Measurements from ENCODE around the gene GMDS. TPM values are rescaled to one million over a fixed set of nuclear protein-coding genes. Genes with fewer than 3 reads are reported as not detected.

The GMDS gene
- total and polyA plus RNA-seq, 2 of the 13 experiments (the other 11 are each of a cell fraction or from before 2014, with no cell fraction given), result 64.4 to 112 TPM

DNA sequence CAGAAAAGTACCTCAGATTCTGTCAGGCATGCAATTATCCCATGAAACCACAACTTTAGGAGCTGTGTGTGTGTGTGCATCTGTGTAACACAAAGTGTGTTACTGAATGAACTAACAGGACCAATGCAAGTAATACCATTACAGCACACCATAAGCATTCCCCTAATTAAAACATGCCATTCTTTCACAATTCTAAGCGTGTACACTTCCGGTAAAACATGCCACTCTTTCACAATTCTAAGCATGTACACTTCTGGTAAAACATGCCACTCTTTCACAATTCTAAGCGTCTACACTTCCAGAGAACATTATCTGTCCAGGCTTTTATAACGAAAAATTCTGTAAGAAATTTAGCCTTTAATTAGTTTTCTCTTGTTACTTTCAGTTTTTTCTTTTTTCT, 238.2 kb downstream of the GMDS start:
- TF ChIP-seq FOXK2 (IDR thresholded peaks at IDR 0.05), result no peak
- TF ChIP-seq, protein P1, sequence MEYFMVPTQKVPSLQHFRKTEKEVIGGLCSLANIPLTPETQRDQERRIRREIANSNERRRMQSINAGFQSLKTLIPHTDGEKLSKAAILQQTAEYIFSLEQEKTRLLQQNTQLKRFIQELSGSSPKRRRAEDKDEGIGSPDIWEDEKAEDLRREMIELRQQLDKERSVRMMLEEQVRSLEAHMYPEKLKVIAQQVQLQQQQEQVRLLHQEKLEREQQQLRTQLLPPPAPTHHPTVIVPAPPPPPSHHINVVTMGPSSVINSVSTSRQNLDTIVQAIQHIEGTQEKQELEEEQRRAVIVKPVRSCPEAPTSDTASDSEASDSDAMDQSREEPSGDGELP (IDR thresholded peaks at IDR 0.05; ENCODE audit: borderline replicate concordance, low read depth), result no peak
- TF ChIP-seq MATR3 (CRISPR knock-in tag; IDR thresholded peaks at IDR 0.05), result no peak
- TF ChIP-seq ZNF263 (CRISPR knock-in tag; IDR thresholded peaks at IDR 0.05), result no peak
- TF ChIP-seq ZNF317 (CRISPR knock-in tag; IDR thresholded peaks at IDR 0.05), result no peak
- TF ChIP-seq MEIS1 (CRISPR knock-in tag; IDR thresholded peaks at IDR 0.05; ENCODE audit: borderline replicate concordance), result no peak
- no peak for TF ChIP-seq ZNF777 (CRISPR knock-in tag; IDR thresholded peaks at IDR 0.05)
- no peak for TF ChIP-seq ZBTB7A (CRISPR knock-in tag; IDR thresholded peaks at IDR 0.05)
- TF ChIP-seq HNRNPK (IDR thresholded peaks at IDR 0.05; ENCODE audit: low read depth, low read length, poor library complexity, severe bottlenecking), result no peak
- TF ChIP-seq, protein P2, sequence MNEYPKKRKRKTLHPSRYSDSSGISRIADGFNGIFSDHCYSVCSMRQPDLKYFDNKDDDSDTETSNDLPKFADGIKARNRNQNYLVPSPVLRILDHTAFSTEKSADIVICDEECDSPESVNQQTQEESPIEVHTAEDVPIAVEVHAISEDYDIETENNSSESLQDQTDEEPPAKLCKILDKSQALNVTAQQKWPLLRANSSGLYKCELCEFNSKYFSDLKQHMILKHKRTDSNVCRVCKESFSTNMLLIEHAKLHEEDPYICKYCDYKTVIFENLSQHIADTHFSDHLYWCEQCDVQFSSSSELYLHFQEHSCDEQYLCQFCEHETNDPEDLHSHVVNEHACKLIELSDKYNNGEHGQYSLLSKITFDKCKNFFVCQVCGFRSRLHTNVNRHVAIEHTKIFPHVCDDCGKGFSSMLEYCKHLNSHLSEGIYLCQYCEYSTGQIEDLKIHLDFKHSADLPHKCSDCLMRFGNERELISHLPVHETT (CRISPR knock-in tag; conservative IDR thresholded peaks at IDR 0.05), result no peak
- TF ChIP-seq ZNF484 (CRISPR knock-in tag; IDR thresholded peaks at IDR 0.05; ENCODE audit: borderline replicate concordance, low read depth), result no peak
- no peak for TF ChIP-seq KMT2B (CRISPR knock-in tag; IDR thresholded peaks at IDR 0.05)
- no peak for TF ChIP-seq TRIM24 (CRISPR knock-in tag; IDR thresholded peaks at IDR 0.05)
- no peak for TF ChIP-seq BORCS8-MEF2B (CRISPR knock-in tag; IDR thresholded peaks at IDR 0.05)
- TF ChIP-seq KLF6 (CRISPR knock-in tag; IDR thresholded peaks at IDR 0.05), result no peak
- no peak for TF ChIP-seq KLF15 (CRISPR knock-in tag; IDR thresholded peaks at IDR 0.05; ENCODE audit: borderline replicate concordance)
- no peak for TF ChIP-seq SSRP1 (CRISPR knock-in tag; IDR thresholded peaks at IDR 0.05)
- TF ChIP-seq ZNF709 (CRISPR knock-in tag; IDR thresholded peaks at IDR 0.05), result no peak
- no peak for TF ChIP-seq TBX2 (CRISPR knock-in tag; IDR thresholded peaks at IDR 0.05; ENCODE audit: borderline replicate concordance)
- H3K9ac ChIP-seq (ENCODE audit: insufficient read depth, low read depth, low read length), result no peak overlapping the region
- no peaks in the 10 kb centered on the region for H3K27me3 ChIP-seq (ENCODE audit: control insufficient read depth in 1 of 2, insufficient read depth in 2 of 2, low read length in 2 of 2)
- peaks cover 8% of the 10 kb centered on the region; the same call in 1 of the 2 replicates for H3K4me1 ChIP-seq (ENCODE audit: insufficient read depth, low read length)
- ChIA-PET CTCF (ENCODE audit: low intra/inter-chr PET ratio, low total read pairs) (no interaction called here), POLR2A (no interaction called here)
- intact Hi-C loops (cut with micrococcal nuclease; ENCODE audit: unreplicated experiment) (no loop called here), in situ Hi-C loops (cut with HindIII; ENCODE audit: extremely low pct_ligation_motif_present, low pct_unique_long_range_greater_than_20kb) (no loop called here)
- H3K36me3 ChIP-seq (replicated peaks in 1 of 2; ENCODE audit: control insufficient read depth in 1 of 2, insufficient read depth in 2 of 2, low read length in 2 of 2), result peaks cover 0 to 9% of the 10 kb centered on the region in 2 experiments; a peak in 2 of 5 replicates
- WGBS (ENCODE audit: low lambda C conversion rate), result 72% methylated on average over 4 of the region's 4 CpGs
- no TSS peak for BruUV-seq (replicated peaks)
- no peaks in the 10 kb centered on the region for H3K9me3 ChIP-seq (ENCODE audit: low read length)
- H3K79me2 ChIP-seq (ENCODE audit: insufficient read depth, low read length), result peaks cover 10% of the 10 kb centered on the region
- H4K20me1 ChIP-seq (ENCODE audit: insufficient read depth, low read length), result no peaks in the 10 kb centered on the region
- FAIRE-seq (no peak), DNase-seq (ENCODE audit: low spot score) (no peak), ATAC-seq (no peak)
- no peak overlapping the region for H2AFZ ChIP-seq (ENCODE audit: low read length)
- no peak overlapping the region for H3K4me2 ChIP-seq (ENCODE audit: low read depth, low read length)
- H3K27ac ChIP-seq (ENCODE audit: extremely low read length, insufficient read depth, low read length), result no peak overlapping the region
- no peak overlapping the region for H3K4me3 ChIP-seq (replicated peaks in 1 of 3; ENCODE audit: insufficient read depth in 1 of 3, low read depth in 2 of 3, low read length in 3 of 3)
